CD14-positive monocyte (primary cell): ENCODE data around the gene CXADR. TPM values are rescaled to one million over a fixed set of nuclear protein-coding genes. Genes with fewer than 3 reads are reported as not detected.

Source experiments
- DNase-seq, 3 donors: peaks; one replicate each; pipeline ENCODE4 v3.0.0-alpha.2; 2011 to 2022
- H2AFZ ChIP-seq: 2 replicates; pipeline ENCODE4 v1.6.0; 2012; ENCODE audit warnings: mild to moderate bottlenecking, low read depth, low read length, inconsistent platforms; ENCODE audit not compliant: insufficient read depth, poor library complexity, severe bottlenecking
- H3K27ac ChIP-seq, 2 donors: 1 replicate in 1 of 2; 2 replicates in 1 of 2; pipeline ENCODE4 v1.5.1; 2012 to 2013; ENCODE audit warnings: low read length in 2 of 2, control low read depth in 1 of 2, inconsistent platforms in 1 of 2, low read depth in 1 of 2, mild to moderate bottlenecking in 1 of 2
- H3K27me3 ChIP-seq, 2 donors: one replicate each; pipeline versions ENCODE4 v1.6.0 to v1.6.1; 2011 to 2013; ENCODE audit warnings: low read length in 2 of 2; ENCODE audit not compliant: control insufficient read depth in 2 of 2, insufficient read depth in 2 of 2
- H3K36me3 ChIP-seq, 2 donors: replicated peaks in 1 of 2; 1 replicate in 1 of 2; 2 replicates in 1 of 2; pipeline versions ENCODE4 v1.5.1 to v1.6.1; 2012 to 2013; ENCODE audit warnings: low read length in 2 of 2, control low read depth in 1 of 2, inconsistent platforms in 1 of 2, mild to moderate bottlenecking in 1 of 2; ENCODE audit not compliant: insufficient read depth in 2 of 2, control insufficient read depth in 1 of 2
- H3K4me1 ChIP-seq, 2 donors: 1 replicate in 1 of 2; 2 replicates in 1 of 2; pipeline versions ENCODE4 v1.5.1 to v1.6.1; 2012 to 2013; ENCODE audit warnings: low read length in 2 of 2, control low read depth in 1 of 2, inconsistent platforms in 1 of 2, mild to moderate bottlenecking in 1 of 2, moderate library complexity in 1 of 2; ENCODE audit not compliant: insufficient read depth in 2 of 2, control insufficient read depth in 1 of 2
- H3K4me2 ChIP-seq: replicated peaks from 2 replicates; pipeline ENCODE3; 2012; ENCODE audit warnings: low read length, moderate library complexity, mild to moderate bottlenecking; ENCODE audit not compliant: poor library complexity, severe bottlenecking; ENCODE audit errors: extremely low read depth
- H3K4me3 ChIP-seq, 3 experiments: fragments of 200-600 bp in 1 of 3; sonication (generic) in 1 of 3; replicated peaks in 1 of 3; 1 replicate in 2 of 3; 2 replicates in 1 of 3; pipeline ENCODE4 v1.5.1; 2011 to 2013; ENCODE audit warnings: low read length in 3 of 3, mild to moderate bottlenecking in 3 of 3, control low read depth in 2 of 3, low read depth in 2 of 3, inconsistent platforms in 1 of 3, moderate library complexity in 1 of 3
- H3K79me2 ChIP-seq: 2 replicates; pipeline ENCODE4 v1.6.0; 2012; ENCODE audit warnings: mild to moderate bottlenecking, control low read depth, inconsistent platforms, low read length, moderate library complexity; ENCODE audit not compliant: insufficient read depth
- H3K9ac ChIP-seq: 2 replicates; pipeline ENCODE4 v1.6.0; 2017; ENCODE audit warnings: low read length, mild to moderate bottlenecking; ENCODE audit not compliant: insufficient read depth, poor library complexity, severe bottlenecking
- H3K9me3 ChIP-seq, 2 donors: replicated peaks in 1 of 2; 1 replicate in 1 of 2; 2 replicates in 1 of 2; pipeline versions ENCODE4 v1.5.1 to v1.6.1; 2012 to 2013; ENCODE audit warnings: low read length in 2 of 2, control low read depth in 1 of 2; ENCODE audit not compliant: control insufficient read depth in 1 of 2, insufficient read depth in 1 of 2
- H4K20me1 ChIP-seq: 2 replicates; pipeline ENCODE4 v1.6.0; 2012; ENCODE audit warnings: mild to moderate bottlenecking, low read length, control low read depth, moderate library complexity; ENCODE audit not compliant: insufficient read depth
- H3K27ac Mint-ChIP-seq, 7 donors: one replicate each; pipeline ENCODE4 v1.8.0; 2020; ENCODE audit warnings: mild to moderate bottlenecking in 7 of 7, mixed read lengths in 7 of 7, moderate library complexity in 6 of 7, inconsistent platforms in 2 of 7
- H3K27me3 Mint-ChIP-seq, 3 donors: one replicate each; pipeline ENCODE4 v1.8.0; 2021 to 2022; ENCODE audit warnings: low read depth in 3 of 3, mild to moderate bottlenecking in 3 of 3, mixed read lengths in 3 of 3, moderate library complexity in 3 of 3, inconsistent platforms in 1 of 3
- H3K36me3 Mint-ChIP-seq, 2 donors: one replicate each; pipeline ENCODE4 v1.8.0; 2020; ENCODE audit warnings: mixed read lengths in 2 of 2, inconsistent platforms in 1 of 2, mild to moderate bottlenecking in 1 of 2
- H3K4me1 Mint-ChIP-seq: one replicate; pipeline ENCODE4 v1.8.0; 2020; ENCODE audit warnings: mild to moderate bottlenecking, mixed read lengths
- H3K4me3 Mint-ChIP-seq, 2 donors: one replicate each; pipeline ENCODE4 v1.8.0; 2020; ENCODE audit warnings: mild to moderate bottlenecking in 2 of 2, mixed read lengths in 2 of 2, moderate library complexity in 1 of 2
- H3K9me3 Mint-ChIP-seq, 7 donors: one replicate each; pipeline ENCODE4 v1.8.0; 2020 to 2022; ENCODE audit warnings: mixed read lengths in 7 of 7, mild to moderate bottlenecking in 6 of 7, moderate library complexity in 6 of 7, inconsistent platforms in 2 of 7
- WGBS: methylation state at CpG from one replicate; pipeline ENCODE4 v1.1.5; 2013; ENCODE audit warnings: missing lambda C conversion rate; ENCODE audit not compliant: insufficient coverage; 5-methylcytosine and 5-hydroxymethylcytosine counted together
- intact Hi-C, 2 donors: fragments of 100-400 bp; cut with micrococcal nuclease; formaldehyde crosslinking; loops; one replicate each; pipeline versions ENCODE4 v1.15.0 to v1.15.1; 2023
- polyA plus RNA-seq, 3 donors: library from polyadenylated mRNA; depleted of rRNA in 1 of 3; unstranded in 2 of 3; stranded (reverse) in 1 of 3; fragments of 300-500 nt in 2 of 3; fragments of >200 nt in 1 of 3; fragmentation: Illumina TruSeq in 2 of 3; gene quantifications; 1 replicate in 2 of 3; 2 replicates in 1 of 3; pipeline ENCODE4 v1.2.3, GENCODE V29; 2012 to 2021
- TF ChIP-seq, protein P1 (sequence below): fragments of 200-600 bp; IDR thresholded peaks from one replicate; pipeline ENCODE4 v1.8.0; 2022; ENCODE audit warnings: antibody characterized with exemption, mild to moderate bottlenecking

Gene CXADR
- polyA plus RNA-seq, 3 donors = not detected

DNA sequence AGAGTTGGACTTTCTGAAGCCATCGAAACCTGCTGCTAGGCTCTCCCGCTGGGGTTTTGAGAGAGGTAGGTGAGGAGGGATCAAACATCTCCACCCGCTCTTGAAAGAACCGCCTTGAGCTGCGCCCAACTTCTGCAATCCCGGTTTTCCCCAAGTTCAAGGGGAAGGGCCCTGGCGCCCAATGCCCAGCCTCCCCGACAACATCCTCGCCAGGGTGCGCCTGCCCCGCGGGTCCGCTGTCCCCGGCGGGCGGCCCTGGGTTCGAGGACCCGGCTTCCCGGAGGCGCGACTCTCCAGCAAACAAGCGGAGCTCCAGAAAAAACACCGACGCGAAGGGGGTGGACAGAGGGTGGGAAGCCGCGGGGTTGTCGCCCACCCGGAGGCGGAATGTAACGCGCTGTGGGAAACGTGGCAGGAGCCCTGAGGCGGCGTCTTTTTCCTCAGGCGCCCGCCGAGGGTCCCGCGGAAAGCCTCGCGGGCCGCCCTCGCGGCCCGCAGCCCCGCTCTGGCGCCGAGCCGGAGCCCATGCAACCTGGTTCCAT is 99.3 kb downstream of the CXADR start:
- Mint-ChIP-seq H3K36me3 (peaks cover 7 to 16% of the 10 kb centered on the region in 2 donors), H3K4me1 (peaks cover 14% of the 10 kb centered on the region), H3K9me3 (no peaks in the 10 kb centered on the region), H3K27me3 (peaks cover 5 to 15% (median 8%) of the 10 kb centered on the region in 3 donors), H3K27ac (peak overlapping the region; percentile 84 to 98 (median 96)), H3K4me3 (peak overlapping the region; percentile 98 to 99)
- Histone ChIP-seq H4K20me1 (no peaks in the 10 kb centered on the region), H3K79me2 (peaks cover 35% of the 10 kb centered on the region), H3K4me3 (peak overlapping the region; percentile 74 to 84 (median 77)), H3K9me3 (no peaks in the 10 kb centered on the region), H3K4me1 (peaks cover 10 to 15% of the 10 kb centered on the region in 2 donors), H3K27ac (peak overlapping the region; percentile 35 to 66), H3K36me3 (peaks cover 0 to 7% of the 10 kb centered on the region in 2 donors), H3K4me2 (peak overlapping the region; percentile 93), H3K9ac (peak overlapping the region; percentile 80), H3K27me3 (no peaks in the 10 kb centered on the region), H2AFZ (peak overlapping the region; percentile 90)
- DNase-seq = peak; percentile 64 to 90 (median 69)
- intact Hi-C loops = loop anchor here in 1 of 2 donors (10.0 kb wide), 2 partner anchors 173 to 203 kb away; partner anchors contain the start of gene C21orf91
- TF ChIP-seq, protein P1, sequence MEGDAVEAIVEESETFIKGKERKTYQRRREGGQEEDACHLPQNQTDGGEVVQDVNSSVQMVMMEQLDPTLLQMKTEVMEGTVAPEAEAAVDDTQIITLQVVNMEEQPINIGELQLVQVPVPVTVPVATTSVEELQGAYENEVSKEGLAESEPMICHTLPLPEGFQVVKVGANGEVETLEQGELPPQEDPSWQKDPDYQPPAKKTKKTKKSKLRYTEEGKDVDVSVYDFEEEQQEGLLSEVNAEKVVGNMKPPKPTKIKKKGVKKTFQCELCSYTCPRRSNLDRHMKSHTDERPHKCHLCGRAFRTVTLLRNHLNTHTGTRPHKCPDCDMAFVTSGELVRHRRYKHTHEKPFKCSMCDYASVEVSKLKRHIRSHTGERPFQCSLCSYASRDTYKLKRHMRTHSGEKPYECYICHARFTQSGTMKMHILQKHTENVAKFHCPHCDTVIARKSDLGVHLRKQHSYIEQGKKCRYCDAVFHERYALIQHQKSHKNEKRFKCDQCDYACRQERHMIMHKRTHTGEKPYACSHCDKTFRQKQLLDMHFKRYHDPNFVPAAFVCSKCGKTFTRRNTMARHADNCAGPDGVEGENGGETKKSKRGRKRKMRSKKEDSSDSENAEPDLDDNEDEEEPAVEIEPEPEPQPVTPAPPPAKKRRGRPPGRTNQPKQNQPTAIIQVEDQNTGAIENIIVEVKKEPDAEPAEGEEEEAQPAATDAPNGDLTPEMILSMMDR = no peak
- whole genome bisulfite sequencing = under 1% methylated on average over 47 of the region's 50 CpGs

DNA sequence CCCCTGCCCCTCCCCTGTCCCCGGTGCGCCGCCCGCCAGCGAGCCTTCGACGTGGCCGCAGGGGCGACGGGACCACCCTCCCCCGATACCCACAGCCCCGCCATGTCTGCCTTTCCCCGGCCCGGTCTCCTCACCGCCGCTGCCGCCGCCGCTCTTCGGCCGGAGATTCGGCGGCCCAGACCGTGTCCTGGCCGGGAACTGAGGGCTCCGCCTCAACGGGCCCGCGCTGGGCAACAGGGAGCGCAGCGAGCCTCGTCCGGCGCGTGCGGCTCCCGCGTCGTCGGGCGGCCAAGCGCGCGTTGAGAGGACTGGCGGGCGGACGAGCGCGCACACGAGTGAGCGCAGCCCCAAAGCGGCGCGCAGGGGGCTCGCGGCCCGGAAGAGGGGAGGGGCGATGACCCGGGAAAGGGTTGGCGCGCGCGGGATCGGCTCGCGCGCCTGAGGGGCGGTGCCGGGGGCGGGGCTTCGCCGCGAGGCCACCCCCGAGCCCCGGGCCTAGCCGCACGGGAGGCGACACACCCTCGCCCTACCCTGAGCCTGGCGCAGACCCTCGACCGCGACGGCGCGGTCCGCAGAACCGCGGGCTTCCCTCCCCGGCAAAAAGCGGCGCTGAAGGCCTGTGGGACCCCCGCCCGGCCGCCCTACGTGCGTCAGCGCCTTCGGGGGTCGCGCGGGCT is 99.9 kb downstream of the CXADR start, which contains the start of gene BTG3:
Gene BTG3 (minus strand): TSS at position 337 of the 677 bp plus-strand sequence. CDS start 3,757 bp downstream, outside the sequence.
- Histone ChIP-seq H3K27me3 (no peaks in the 10 kb centered on the region), H4K20me1 (no peaks in the 10 kb centered on the region), H3K4me1 (peaks cover 10 to 15% of the 10 kb centered on the region in 2 donors), H3K4me2 (peak within 1 kb of the TSS; percentile 93), H3K9me3 (no peaks in the 10 kb centered on the region), H3K79me2 (peaks cover 35% of the 10 kb centered on the region), H3K36me3 (peaks cover 0 to 3% of the 10 kb centered on the region in 2 donors), H3K4me3 (peak within 1 kb of the TSS; percentile 74 to 84 (median 77)), H2AFZ (peak within 1 kb of the TSS; percentile 90), H3K9ac (peak within 1 kb of the TSS; percentile 80), H3K27ac (peak within 1 kb of the TSS; percentile 35 to 66)
- intact Hi-C loops = loop anchor here in 1 of 2 donors (10.0 kb wide), 2 partner anchors 172 to 202 kb away; partner anchors contain the start of gene C21orf91
- peak; percentile 60 to 69 (median 63) for DNase-seq
- TF ChIP-seq, protein P1 = no peak
- no peaks in the 10 kb centered on the region for H3K9me3 Mint-ChIP-seq
- peak within 1 kb of the TSS; percentile 84 to 98 (median 96) for H3K27ac Mint-ChIP-seq
- WGBS = under 1% methylated on average over 102 of the region's 102 CpGs
- H3K4me3 Mint-ChIP-seq = peak within 1 kb of the TSS; percentile 98 to 99
- H3K4me1 Mint-ChIP-seq = peaks cover 14% of the 10 kb centered on the region
- peaks cover 5 to 11% of the 10 kb centered on the region in 2 donors for H3K36me3 Mint-ChIP-seq
- peaks cover 5 to 15% (median 8%) of the 10 kb centered on the region in 3 donors for H3K27me3 Mint-ChIP-seq
